Measurements from ENCODE around the gene GATD1. TPM values are rescaled to one million over a fixed set of nuclear protein-coding genes. Genes with fewer than 3 reads are reported as not detected.

The GATD1 gene
- total and polyA plus RNA-seq, 10 of the 15 experiments (the other 5 are each of a cell fraction or from before 2014, with no cell fraction given), result 1.2 to 92.6 (median 22.3) TPM

DNA sequence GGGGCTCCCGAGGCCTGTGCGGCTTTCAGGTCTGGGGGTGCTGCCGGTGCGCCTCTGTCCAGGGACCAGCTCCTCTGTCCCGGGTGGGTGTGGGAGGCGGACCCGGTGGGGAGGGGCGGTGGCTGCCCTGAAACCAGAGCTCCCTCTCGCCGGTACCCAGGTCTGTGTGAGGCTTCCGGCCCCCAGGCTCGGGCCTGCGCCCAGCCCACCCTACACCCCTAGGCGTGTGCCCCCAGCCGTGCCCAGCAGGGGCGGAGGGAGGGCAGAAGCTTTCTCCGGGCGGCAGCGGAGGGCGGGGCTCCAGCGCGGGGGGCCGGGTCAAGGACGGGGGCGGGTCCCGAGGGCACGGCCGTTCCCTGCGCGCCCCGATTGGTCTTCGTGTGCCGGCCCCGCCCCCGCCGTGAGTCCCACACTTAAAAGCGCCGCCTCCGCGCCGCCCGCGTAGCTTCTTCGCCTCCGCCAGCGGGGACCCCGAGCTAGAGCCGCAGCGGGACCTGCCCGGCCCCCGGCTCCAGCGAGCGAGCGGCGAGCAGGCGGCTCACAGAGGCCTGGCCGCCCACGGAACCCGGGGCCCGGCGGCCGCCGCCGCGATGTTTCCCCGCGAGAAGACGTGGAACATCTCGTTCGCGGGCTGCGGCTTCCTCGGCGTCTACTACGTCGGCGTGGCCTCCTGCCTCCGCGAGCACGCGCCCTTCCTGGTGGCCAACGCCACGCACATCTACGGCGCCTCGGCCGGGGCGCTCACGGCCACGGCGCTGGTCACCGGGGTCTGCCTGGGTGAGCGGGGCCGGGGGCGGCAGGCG is 42.0 kb upstream of the GATD1 start (continued):
- TF ChIP-seq, protein P1, sequence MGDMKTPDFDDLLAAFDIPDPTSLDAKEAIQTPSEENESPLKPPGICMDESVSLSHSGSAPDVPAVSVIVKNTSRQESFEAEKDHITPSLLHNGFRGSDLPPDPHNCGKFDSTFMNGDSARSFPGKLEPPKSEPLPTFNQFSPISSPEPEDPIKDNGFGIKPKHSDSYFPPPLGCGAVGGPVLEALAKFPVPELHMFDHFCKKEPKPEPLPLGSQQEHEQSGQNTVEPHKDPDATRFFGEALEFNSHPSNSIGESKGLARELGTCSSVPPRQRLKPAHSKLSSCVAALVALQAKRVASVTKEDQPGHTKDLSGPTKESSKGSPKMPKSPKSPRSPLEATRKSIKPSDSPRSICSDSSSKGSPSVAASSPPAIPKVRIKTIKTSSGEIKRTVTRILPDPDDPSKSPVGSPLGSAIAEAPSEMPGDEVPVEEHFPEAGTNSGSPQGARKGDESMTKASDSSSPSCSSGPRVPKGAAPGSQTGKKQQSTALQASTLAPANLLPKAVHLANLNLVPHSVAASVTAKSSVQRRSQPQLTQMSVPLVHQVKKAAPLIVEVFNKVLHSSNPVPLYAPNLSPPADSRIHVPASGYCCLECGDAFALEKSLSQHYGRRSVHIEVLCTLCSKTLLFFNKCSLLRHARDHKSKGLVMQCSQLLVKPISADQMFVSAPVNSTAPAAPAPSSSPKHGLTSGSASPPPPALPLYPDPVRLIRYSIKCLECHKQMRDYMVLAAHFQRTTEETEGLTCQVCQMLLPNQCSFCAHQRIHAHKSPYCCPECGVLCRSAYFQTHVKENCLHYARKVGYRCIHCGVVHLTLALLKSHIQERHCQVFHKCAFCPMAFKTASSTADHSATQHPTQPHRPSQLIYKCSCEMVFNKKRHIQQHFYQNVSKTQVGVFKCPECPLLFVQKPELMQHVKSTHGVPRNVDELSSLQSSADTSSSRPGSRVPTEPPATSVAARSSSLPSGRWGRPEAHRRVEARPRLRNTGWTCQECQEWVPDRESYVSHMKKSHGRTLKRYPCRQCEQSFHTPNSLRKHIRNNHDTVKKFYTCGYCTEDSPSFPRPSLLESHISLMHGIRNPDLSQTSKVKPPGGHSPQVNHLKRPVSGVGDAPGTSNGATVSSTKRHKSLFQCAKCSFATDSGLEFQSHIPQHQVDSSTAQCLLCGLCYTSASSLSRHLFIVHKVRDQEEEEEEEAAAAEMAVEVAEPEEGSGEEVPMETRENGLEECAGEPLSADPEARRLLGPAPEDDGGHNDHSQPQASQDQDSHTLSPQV (IDR thresholded peaks at IDR 0.05), result no peak
- TF ChIP-seq ELK1 (IDR thresholded peaks at IDR 0.05; ENCODE audit: low read depth, low read length) (no peak), ESRRA (IDR thresholded peaks at IDR 0.05; ENCODE audit: low read length) (no peak), POU2F2 (IDR thresholded peaks at IDR 0.05; ENCODE audit: borderline replicate concordance, low read depth, low read length) (peak; percentile 70; the same call in 2 of the 3 replicates), BRCA1 (IDR thresholded peaks at IDR 0.05; ENCODE audit: low read depth, low read length) (no peak), CREM (IDR thresholded peaks at IDR 0.05; ENCODE audit: low read depth) (no peak), MYC (IDR thresholded peaks at IDR 0.05; ENCODE audit: insufficient read depth, insufficient read length, insufficient replicate concordance, low read length, severe bottlenecking) (no peak), RCOR1 (conservative IDR thresholded peaks at IDR 0.05; ENCODE audit: low read depth, low read length) (no peak), SMARCA5 (IDR thresholded peaks at IDR 0.05) (peak; percentile 83), CREB1 (IDR thresholded peaks at IDR 0.05; ENCODE audit: low read depth) (no peak), CEBPZ (IDR thresholded peaks at IDR 0.05; ENCODE audit: low read depth, low read length) (no peak), ATF2 (IDR thresholded peaks at IDR 0.05; ENCODE audit: low read length) (no peak), CHD2 (IDR thresholded peaks at IDR 0.05; ENCODE audit: borderline replicate concordance, low read depth, low read length) (peak; percentile 57; the same call in 1 of the 2 replicates), RFX5 (IDR thresholded peaks at IDR 0.05; ENCODE audit: low read depth, low read length) (no peak)
- TF ChIP-seq, protein P2, sequence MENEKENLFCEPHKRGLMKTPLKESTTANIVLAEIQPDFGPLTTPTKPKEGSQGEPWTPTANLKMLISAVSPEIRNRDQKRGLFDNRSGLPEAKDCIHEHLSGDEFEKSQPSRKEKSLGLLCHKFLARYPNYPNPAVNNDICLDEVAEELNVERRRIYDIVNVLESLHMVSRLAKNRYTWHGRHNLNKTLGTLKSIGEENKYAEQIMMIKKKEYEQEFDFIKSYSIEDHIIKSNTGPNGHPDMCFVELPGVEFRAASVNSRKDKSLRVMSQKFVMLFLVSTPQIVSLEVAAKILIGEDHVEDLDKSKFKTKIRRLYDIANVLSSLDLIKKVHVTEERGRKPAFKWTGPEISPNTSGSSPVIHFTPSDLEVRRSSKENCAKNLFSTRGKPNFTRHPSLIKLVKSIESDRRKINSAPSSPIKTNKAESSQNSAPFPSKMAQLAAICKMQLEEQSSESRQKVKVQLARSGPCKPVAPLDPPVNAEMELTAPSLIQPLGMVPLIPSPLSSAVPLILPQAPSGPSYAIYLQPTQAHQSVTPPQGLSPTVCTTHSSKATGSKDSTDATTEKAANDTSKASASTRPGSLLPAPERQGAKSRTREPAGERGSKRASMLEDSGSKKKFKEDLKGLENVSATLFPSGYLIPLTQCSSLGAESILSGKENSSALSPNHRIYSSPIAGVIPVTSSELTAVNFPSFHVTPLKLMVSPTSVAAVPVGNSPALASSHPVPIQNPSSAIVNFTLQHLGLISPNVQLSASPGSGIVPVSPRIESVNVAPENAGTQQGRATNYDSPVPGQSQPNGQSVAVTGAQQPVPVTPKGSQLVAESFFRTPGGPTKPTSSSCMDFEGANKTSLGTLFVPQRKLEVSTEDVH (IDR thresholded peaks at IDR 0.05; ENCODE audit: low read depth, partially characterized antibody), result no peak

Measured in GM12878 (cell line).